Lower leg skin (tissue), 4 donors: Measurements from ENCODE around the gene LMCD1. TPM values are rescaled to one million over a fixed set of nuclear protein-coding genes. Genes with fewer than 3 reads are reported as not detected.

Experiments
- DNase-seq, 2 donors: peaks; one replicate each; pipeline ENCODE4 v3.0.0-alpha.2; 2019; ENCODE audit warnings: low spot score in 2 of 2
- H3K4me3 ChIP-seq: fragments of 200-600 bp; sonication (generic); 2 replicates; pipeline ENCODE4 v1.5.1; 2017; ENCODE audit warnings: mild to moderate bottlenecking, low read depth; ENCODE audit not compliant: poor library complexity, severe bottlenecking
- POLR2A ChIP-seq, 2 donors: fragments of 450-650 bp; IDR thresholded peaks; one replicate each; pipeline ENCODE4 v1.6.1; 2016 to 2017; ENCODE audit warnings: antibody characterized with exemption in 2 of 2, mild to moderate bottlenecking in 1 of 2, moderate library complexity in 1 of 2
- WGBS, 2 donors: methylation state at CpG; one replicate each; pipeline ENCODE4 v1.1.5; 2018; 5-methylcytosine and 5-hydroxymethylcytosine counted together
- intact Hi-C: fragments of 100-400 bp; cut with DNase I; formaldehyde crosslinking; loops from one replicate; pipeline ENCODE4 v1.15.0; 2023; ENCODE audit warnings: low total_unique reads
- total RNA-seq, 4 donors: library from RNA; depleted of rRNA; stranded (reverse); fragments of >200 nt; gene quantifications; one replicate each; pipeline ENCODE4 v1.1.0, GENCODE V29; 2016
- TF ChIP-seq, protein P1 (sequence below), 3 donors: fragments of 450-650 bp; IDR thresholded peaks; one replicate each; pipeline ENCODE4 v1.5.1; 2016; ENCODE audit warnings: antibody characterized with exemption in 3 of 3, mild to moderate bottlenecking in 3 of 3, moderate library complexity in 2 of 3

Gene LMCD1
- total RNA-seq, 4 donors from 2014 or later = 40.4 to 81.5 (median 54.1) TPM

DNA sequence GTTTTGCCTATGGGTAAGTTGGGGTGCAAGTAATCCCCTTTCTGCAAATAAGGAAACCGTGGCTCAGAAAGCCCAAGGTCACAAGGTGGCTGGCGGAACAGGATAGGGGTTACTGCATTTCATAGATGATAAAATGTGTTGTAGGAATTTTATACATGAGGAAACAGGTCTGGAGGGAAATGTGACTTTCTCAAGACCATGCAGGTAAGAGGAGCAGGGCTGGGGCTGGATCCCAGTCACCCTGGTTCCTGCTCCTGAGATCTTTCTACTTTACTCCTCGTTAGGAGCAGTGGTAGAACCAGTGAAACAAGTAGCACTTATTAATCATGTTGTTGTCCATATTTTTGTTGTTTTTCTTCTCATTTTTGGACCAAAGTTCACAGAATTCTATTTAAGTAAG, 79.8 kb downstream of the LMCD1 start:
- TF ChIP-seq, protein P1, sequence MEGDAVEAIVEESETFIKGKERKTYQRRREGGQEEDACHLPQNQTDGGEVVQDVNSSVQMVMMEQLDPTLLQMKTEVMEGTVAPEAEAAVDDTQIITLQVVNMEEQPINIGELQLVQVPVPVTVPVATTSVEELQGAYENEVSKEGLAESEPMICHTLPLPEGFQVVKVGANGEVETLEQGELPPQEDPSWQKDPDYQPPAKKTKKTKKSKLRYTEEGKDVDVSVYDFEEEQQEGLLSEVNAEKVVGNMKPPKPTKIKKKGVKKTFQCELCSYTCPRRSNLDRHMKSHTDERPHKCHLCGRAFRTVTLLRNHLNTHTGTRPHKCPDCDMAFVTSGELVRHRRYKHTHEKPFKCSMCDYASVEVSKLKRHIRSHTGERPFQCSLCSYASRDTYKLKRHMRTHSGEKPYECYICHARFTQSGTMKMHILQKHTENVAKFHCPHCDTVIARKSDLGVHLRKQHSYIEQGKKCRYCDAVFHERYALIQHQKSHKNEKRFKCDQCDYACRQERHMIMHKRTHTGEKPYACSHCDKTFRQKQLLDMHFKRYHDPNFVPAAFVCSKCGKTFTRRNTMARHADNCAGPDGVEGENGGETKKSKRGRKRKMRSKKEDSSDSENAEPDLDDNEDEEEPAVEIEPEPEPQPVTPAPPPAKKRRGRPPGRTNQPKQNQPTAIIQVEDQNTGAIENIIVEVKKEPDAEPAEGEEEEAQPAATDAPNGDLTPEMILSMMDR (IDR thresholded peaks at IDR 0.05) = no peak
- TF ChIP-seq POLR2A (IDR thresholded peaks at IDR 0.05) = no peak
- WGBS, 2 donors = 79 to 81% methylated on average over 3 of the region's 3 CpGs
- no peak overlapping the region for H3K4me3 ChIP-seq
- no peak for DNase-seq
- intact Hi-C loops = no loop called here

GRCh38 chr3:8581806-8582445, 80.3 kb downstream of the LMCD1 start:
- intact Hi-C loops = no loop called here

DNA sequence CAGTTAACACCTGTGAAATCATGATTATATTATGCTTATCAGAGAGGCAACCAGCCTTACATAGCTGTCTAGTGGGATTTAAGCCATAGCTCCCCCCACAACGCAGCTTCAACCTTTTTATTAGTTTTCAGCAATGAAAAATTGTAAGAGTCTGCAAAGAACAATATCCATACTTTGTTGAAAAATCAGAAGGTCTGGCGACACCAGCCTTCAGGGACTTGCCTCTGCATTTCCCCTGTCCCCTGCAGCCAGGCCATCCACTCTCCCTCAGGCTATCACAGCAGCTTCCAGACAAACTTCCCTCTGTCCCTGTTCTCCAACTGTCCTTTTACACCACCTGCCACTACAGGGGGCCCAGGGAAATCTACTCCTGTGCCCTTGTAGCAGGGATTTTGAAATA, 83.0 kb downstream of the LMCD1 start:
- intact Hi-C loops = no loop called here
- WGBS, 2 donors = 85 to 89% methylated on average over 2 of the region's 2 CpGs

More at GRCh38 chr3:8581806-8582445, 80.3 kb downstream of the LMCD1 start:
- no peak for DNase-seq
- TF ChIP-seq, protein P1 (IDR thresholded peaks at IDR 0.05) = no peak
- no peak for TF ChIP-seq POLR2A (IDR thresholded peaks at IDR 0.05)
- H3K4me3 ChIP-seq = no peak overlapping the region
- 94% methylated on average over 6 of the region's 6 CpGs for WGBS, 2 donors

DNA sequence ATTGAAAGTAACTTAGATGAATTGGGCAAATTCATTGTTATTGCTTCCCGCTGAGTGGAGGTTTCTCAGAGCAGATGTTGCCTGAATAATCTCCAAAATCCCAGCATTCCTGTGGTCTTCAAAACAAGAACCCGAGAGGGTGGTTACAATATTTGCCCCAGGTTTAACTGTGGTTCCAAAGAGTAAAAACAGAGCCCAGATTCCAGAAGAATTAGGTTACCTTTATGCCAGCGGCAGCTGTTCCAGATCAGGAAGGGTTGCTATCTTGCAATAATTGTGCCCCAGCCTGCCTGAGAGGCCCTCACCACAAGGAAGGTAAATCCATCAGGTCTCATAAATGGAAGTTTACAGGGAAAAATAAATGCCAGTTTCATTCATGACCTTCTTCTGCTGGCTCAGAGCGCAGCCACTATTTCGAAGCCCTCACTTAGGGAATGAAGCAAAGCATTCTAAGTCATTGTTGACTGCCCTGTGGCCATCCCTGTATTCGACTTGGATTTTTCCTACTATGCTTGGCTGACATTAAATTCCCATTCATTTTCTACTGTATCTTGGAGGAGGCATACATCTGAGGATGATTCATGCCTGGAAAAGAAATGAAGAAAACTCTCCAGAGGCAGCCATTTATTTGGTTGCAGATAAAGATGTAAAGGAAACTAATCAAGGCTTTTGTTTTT, 88.4 kb downstream of the LMCD1 start:
- no peak overlapping the region for H3K4me3 ChIP-seq
- 37 to 52% methylated on average over 6 of the region's 6 CpGs for WGBS, 2 donors
- intact Hi-C loops = no loop called here
- TF ChIP-seq, protein P1 (IDR thresholded peaks at IDR 0.05) = no peak
- no peak for TF ChIP-seq POLR2A (IDR thresholded peaks at IDR 0.05)
- no peak for DNase-seq

More for the DNA sequence above, 83.0 kb downstream of the LMCD1 start:
- no peak overlapping the region for H3K4me3 ChIP-seq
- DNase-seq = no peak
- TF ChIP-seq, protein P1 (IDR thresholded peaks at IDR 0.05) = no peak
- TF ChIP-seq POLR2A (IDR thresholded peaks at IDR 0.05) = no peak

DNA sequence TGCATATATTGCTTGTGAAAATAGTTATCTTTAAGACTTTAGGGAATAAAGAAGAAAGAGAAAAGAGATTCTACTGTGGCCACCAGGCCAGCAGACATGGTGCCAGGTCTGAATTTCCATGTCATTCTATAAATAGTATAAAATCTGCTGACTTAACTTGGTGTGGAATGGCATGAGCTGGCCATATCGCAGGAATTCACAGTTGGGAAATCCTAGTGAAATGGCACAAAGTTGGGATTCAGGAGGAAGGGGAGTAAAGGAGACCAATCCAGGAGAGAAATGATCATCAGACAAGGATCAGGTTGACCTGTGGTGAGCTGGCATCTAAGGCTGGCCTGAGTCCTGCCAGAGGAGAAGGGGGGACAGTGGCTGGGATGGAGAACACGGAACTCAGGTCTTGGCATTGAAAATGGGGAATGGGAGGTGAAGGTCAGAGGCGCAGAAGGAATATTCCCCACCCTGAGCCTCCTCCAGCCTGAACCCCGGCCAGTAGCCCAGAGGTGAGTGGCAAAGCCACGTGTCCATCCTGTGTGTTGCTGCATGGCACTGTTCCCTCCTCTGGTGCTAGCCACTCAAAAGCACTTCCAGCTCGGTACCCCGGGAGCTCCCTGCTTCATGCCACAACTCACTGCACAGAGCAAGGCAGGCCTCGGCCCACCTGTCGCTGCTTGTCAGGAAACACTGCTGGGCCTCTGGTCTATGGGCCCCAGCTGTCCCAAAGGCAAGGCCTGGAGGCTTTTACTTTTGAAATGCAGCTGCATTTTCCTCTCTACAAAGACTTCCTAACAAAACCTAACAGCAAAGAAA, 91.6 kb downstream of the LMCD1 start:
- H3K4me3 ChIP-seq = no peak overlapping the region
- 88 to 91% methylated on average over 9 of the region's 9 CpGs for WGBS, 2 donors
- TF ChIP-seq, protein P1 (IDR thresholded peaks at IDR 0.05) = no peak
- no peak for TF ChIP-seq POLR2A (IDR thresholded peaks at IDR 0.05)
- no peak for DNase-seq
- intact Hi-C loops = no loop called here
